A549 (cell line): ENCODE results near the gene PRX.

Experiments used
- CTCF ChIP-seq: fragments of >200 bp; sonication (Bioruptor Twin); formaldehyde crosslinking; IDR thresholded peaks from 3 replicates; pipeline ENCODE4 v1.5.1; 2016
- KDM1A ChIP-seq: fragments of 200-600 bp; sonication (generic); IDR thresholded peaks from 2 replicates; pipeline ENCODE4 v1.6.1; 2016; ENCODE audit warnings: low read depth, mild to moderate bottlenecking
- MAFK ChIP-seq: fragments of 450-650 bp; IDR thresholded peaks from 2 replicates; pipeline ENCODE4 v1.6.1; 2014; ENCODE audit not compliant: partially characterized antibody
- POLR2A ChIP-seq: IDR thresholded peaks from 2 replicates; pipeline ENCODE4 v1.6.1; 2012; ENCODE audit warnings: mild to moderate bottlenecking, low read length

GRCh38 chr19:40348125-40348913 lies 64.9 kb downstream of the PRX start, which contains the start of the genes C19orf47 and PLD3:
- no peak for TF ChIP-seq CTCF
- no peak for TF ChIP-seq MAFK
- peak; percentile 99 for TF ChIP-seq POLR2A
- no peak; the same call in 1 of the 2 replicates for TF ChIP-seq KDM1A
